ENCODE measurements around the gene TAGAP. TPM values are rescaled to one million over a fixed set of nuclear protein-coding genes. Genes with fewer than 3 reads are reported as not detected.
"Not testable (repeated sequence)": the region's sequence is repeated elsewhere in the genome, so short reads cannot be mapped to it uniquely, and the experiment has no call there.

The TAGAP gene
- polyA plus RNA-seq, 3 donors = 0.67 to 0.85 (median 0.84) TPM

DNA sequence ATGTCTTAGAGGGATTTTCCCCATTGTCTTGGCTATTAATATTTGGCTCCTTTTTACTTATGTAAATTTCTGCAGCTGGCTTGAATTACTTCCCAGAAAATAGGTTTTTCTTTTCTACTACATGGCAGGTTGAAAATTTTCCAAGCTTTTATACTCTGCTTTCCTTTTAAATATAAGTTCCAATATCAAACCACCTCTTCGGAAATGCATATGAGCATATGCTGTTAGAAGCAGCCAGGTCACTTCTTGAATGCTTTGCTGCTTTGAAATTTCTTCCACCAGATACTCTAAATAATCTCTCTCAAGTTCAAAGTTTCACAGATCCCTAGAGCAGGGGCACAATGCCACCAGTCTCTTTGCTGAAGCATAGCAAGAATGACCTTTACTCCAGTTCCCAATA, 19.6 kb downstream of the TAGAP start:
- not testable (repeated sequence) for DNase-seq (ENCODE audit: extremely low read depth in 1 of 11, low read depth in 9 of 11, low spot score in 4 of 11)

DNA sequence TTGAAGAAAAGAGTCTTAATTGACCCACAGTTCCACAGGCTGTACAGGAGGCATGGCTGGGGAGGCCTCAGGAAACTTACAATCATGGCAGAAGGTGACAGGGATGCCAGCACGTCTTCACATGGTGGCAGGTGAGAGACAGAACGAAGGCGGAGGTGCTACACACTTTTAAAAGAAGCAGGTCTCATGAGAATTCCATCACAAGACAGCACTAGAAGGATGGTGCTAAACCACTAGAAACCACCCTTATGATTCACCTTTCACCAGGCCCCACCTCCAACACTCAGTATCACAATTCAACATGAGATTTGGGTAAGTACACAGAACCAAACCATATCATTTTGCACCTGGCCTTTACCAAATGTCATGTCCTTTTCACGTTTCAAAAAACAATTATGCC, 20.9 kb downstream of the TAGAP start:
- DNase-seq (ENCODE audit: extremely low read depth in 1 of 11, low read depth in 9 of 11, low spot score in 4 of 11) = no peak

DNA sequence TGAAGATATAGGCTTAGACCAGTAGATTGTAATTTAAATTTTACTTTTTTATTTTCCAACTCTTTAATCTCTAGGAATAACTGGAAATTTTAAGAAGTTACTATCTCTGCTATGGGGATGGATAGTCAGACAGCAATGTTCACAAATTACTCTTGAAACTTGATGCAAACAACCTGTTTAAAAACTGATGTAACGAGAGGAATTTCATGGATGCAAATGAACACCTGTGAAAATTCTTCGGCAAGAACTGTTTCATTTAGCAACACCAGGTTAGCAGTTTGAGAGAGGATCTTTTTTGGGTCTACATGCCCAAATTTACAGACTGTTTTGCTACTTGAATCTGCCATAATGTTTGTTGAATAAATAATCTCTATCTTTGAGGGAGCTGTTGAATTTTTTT, 24.8 kb downstream of the TAGAP start:
- DNase-seq (ENCODE audit: extremely low read depth in 1 of 11, low read depth in 9 of 11, low spot score in 4 of 11) = no peak

DNA sequence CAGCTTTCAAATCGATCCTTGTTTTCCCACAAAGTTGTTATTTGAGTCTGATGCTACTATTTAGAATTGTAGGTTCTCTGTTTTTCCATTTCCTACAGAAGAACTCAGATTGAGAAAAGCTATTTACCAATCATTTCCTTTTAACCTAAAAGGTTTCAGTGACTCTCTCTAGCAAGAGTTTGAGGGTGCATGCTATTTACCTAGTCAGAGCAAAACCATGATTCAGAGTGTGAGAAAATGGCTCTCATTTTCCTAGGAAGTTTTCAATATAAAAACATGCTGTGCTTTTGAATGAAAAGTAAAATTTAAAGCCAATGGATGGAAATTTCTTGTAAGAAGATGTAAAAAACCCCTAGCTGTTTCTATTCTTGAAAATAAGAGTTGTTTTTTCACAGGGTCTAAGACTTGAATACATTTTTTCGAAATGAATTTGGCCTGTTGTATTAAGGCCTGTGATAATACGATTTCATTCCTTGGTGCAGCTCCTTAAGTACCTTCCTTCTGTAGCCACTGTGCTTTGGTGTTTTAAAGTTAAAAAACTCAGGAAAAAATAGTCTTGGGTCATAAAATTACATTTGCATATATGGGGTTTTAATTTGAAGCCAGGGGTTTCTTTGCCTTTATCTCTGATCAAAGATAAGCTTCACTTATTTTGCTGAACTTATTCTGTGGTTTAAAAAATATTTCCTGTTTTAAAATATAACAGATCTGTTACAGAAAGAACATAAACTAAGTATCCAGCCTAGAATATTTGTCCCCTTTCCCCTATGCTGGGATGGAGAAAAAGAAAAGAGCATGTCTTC, 26.8 kb downstream of the TAGAP start:
- DNase-seq (ENCODE audit: extremely low read depth in 1 of 11, low read depth in 9 of 11, low spot score in 4 of 11) = no peak

DNA sequence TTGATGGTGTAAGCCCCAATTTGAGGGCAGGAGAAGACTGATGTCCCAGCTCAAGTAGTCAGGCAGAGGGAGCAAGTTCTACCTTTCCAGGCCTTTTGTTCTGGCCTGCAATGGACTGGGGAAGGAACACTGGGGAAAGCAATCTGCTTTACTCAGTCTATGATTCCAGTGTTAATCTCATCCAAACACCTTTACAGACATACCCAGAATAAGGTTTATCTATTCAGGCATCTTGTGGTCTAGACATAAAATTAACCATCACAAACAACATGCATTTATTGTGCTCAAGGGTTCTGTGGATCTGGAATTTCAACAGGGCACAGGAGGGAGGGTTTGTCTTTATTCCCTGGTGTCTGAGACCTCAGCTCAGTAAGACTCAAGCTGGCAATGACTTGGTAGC, 30.4 kb downstream of the TAGAP start:
- no peak for DNase-seq (ENCODE audit: extremely low read depth in 1 of 11, low read depth in 9 of 11, low spot score in 4 of 11)

DNA sequence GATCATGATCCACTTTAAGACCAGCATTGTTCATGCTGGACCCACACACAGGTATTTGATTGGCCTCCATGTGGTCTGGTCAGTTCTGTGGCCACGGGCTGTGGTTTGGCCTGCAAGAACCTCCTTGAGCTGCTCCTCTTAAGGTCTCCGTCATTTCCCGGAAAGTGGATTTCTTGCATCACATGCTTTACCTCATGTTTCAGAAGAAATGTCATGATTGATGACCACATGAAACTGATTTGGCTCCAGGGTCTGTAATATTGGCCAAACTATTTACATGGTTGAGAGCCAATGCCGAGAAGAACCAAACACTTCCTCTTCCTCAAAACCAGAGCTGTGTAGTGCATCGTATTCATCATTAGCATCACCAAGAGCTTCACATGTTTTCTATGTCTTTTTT, 31.6 kb downstream of the TAGAP start:
- DNase-seq (ENCODE audit: extremely low read depth in 1 of 11, low read depth in 9 of 11, low spot score in 4 of 11) = no peak

DNA sequence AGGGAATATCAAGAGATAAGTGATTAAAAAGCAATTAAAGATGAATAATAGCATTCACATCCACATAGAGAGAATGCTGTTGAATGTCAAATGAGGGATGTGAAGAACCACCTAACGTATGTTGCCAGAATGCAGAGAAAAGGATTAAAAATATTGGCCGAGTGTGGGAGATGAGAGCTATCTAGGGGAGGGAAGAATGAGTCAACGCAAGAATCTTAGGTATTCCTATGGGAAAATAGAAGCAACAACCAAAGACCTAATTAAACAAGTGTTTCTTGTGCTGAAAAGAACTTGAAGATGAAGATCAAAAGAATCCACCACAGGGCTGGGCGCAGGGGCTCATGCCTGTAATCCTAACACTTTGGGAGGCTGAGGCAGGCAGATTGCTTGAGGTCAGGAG, 32.6 kb downstream of the TAGAP start:
- DNase-seq (ENCODE audit: extremely low read depth in 1 of 11, low read depth in 9 of 11, low spot score in 4 of 11) = no peak

DNA sequence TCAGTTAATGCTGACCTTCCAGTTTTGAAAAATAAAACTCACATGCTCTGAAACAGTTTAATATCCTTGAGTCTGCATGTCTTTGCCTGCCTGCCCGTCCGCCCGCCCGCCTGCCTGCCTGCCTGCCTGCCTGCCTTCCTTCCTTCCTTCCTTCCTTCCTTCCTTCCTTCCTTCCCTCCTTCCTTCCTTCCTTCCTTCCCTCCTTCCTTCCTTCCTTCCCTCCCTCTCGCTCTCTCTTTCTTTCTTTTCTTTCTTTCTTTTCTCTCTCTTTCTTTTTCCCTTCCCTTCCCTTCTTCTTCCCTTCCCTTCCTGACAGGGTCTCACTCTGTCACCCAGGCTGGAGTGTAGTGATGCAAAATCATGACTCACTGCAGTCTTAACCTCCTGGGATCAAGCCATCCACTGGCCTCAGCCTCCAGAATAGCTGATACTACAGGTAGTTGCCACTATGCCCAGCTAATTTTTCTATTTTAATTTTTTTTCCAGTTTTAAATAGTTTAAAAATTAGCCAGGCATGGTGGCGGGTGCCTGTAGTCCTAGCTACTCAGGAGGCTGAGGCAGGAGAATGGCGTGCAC, 34.7 kb downstream of the TAGAP start:
- DNase-seq (ENCODE audit: extremely low read depth in 1 of 11, low read depth in 9 of 11, low spot score in 4 of 11) = not testable (repeated sequence)

DNA sequence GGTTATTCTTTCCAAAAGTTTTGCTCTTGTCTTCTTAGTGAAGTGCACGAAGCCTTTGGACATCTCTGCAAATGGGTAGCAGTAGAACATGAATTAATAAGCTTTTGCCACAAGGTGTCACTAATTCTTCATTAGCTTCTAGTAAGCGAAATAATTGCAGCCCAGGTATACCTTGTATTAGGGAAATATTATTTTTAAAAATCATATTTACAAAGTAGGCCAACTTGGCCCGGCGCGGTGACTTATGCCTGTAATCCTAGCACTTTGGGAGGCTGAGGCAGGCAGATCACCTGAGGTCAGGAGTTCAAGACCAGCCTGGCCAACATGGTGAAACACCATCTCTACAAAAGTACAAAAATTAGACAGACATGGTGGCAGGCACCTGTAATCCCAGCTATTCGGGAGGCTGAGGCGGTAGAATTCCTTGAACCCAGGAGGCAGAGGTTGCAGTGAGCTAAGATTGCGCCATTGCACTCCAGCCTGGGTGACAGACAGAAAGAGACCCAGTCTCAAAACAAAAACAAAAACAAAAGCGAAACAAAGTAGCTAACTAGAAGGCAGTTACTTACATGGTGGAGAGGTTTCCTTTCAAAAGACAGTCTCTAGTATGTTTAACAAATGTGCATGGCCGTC, 36.0 kb downstream of the TAGAP start:
- DNase-seq (ENCODE audit: extremely low read depth in 1 of 11, low read depth in 9 of 11, low spot score in 4 of 11) = peak in 3 of 11 donors; percentile 11 to 25 (median 14)

DNA sequence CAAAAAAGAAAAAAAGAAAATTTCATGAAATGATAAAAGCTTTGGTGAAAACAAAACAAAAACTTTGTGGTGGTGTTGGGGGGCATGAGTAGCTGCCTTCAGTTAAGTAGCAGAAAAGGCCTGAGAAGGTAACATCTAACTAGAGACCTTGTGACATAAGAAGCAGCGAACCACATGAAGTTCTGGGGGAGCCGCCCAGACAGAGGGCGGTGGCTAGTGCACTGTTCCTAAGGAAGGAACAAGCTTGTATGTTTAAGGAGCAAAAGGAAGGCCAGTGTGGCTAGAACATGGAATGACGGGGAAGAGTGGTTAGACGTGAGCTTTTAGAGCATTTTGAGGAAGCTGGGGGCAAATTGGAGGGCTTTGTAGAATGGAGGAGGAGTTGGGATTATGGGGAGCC, 37.3 kb downstream of the TAGAP start:
- no peak for DNase-seq (ENCODE audit: extremely low read depth in 1 of 11, low read depth in 9 of 11, low spot score in 4 of 11)

DNA sequence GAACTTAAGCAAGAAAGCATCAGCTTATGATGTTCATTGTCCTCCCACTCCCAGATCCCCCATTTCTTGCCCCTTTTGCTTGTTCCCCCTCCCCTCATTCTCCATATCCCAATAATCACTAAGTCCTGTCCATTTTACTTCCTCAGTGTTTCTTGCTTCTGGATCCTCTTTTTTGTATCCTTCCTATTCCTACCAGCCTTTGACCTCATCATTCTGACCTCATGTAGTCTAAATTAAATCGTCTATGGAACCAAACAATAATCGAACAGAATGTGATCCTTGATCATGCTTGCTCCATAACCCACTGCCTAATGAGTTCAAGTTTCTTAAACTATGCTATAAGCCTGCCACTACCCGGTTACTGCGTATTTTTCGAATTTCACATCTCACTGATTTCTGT, 39.4 kb downstream of the TAGAP start:
- DNase-seq (ENCODE audit: extremely low read depth in 1 of 11, low read depth in 9 of 11, low spot score in 4 of 11) = no peak

DNA sequence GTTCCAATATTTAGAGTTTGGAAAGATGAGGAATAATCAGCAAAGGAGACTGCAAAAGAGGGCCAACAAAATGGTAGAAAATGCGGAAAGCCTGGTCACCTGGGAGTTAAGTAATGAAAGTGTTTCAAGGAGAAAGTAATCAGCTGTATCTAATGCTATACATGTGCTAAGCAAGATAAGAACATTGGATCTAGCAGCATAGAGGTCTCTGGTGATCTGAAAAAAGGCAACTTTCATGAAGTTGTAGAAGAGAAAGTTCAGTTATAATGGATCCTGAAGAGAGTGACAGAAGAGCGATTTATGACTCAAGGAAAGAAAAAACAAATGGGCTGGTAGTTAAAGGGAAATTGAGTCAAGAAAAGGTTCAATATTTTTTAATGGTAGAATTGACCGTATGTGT, 40.2 kb downstream of the TAGAP start:
- DNase-seq (ENCODE audit: extremely low read depth in 1 of 11, low read depth in 9 of 11, low spot score in 4 of 11) = no peak

DNA sequence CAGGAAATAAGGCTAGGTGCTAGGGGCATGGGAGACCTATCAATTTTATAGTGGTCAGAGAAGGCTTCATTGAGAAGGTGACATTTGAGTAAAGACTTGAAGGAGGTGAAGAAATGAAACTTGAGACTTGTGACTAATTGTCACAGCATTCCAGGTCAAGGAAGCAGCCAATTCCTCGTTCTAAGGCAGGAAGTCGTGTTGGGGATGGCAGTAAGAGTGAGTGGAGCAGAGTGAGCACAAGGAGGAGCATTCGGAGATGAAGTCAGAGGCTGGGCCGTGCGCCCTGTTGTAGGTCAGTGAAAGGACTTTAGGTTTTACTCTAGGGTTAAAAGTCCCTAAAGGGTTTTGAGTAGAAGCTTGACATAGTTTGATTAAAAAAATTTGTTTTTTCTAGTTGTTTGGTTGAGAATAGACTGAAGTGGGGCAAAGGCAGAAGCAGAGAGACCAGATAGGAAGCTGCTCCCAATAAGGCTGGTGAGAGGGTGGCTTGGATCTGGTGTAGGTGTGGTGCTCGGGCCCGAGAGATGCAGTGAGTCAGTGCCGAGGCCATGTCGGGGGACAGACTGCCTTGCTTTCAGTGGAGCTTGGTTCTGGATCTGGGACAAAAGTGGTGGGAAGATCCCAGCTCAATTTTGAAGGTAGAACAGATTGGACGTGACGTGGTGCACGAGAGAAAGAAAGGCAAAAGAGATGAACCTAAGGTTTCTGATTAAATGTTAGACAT, 42.2 kb downstream of the TAGAP start:
- no peak for DNase-seq (ENCODE audit: extremely low read depth in 1 of 11, low read depth in 9 of 11, low spot score in 4 of 11)

DNA sequence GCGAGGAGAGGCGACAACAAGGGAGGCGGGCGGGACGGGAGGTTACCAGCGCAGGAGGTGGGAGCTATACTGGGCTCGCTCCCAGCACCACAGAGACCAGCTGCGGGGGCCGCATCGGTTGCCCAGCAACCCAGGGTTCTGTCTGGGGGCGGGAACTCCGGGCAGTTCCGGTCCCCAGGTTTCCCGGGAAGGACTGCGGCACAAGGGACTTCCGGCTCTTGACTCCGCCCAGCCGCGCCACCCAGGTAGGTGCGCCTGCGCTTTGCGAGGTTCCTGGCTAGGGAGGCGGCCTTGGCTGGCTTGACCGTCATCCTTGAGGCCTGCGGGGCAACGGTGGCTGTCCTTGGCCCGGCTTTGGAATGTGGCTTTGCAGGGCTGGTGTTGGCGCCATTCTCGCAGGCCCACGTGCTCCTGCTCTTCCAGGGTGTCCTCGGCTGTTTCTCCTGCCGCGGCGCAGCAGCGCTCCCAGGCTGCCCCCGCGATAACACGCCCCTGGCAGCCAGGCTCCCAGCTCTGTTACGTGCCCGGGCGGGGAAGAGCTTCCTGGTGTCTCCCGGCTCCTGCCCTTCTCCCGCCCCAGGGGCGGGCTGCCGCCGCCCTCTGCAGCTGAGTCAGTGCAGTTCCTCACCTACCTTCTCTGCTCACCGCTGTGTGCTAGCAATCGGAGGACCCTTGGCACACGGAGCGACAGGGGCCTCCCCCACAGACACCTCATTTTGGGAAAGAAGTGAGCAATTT, 45.0 kb downstream of the TAGAP start, which contains the start of gene RSPH3:
RSPH3 (minus strand) TSS at position 537 of the 738 bp plus-strand sequence. CDS start 652 bp downstream, outside the sequence.
- DNase-seq (ENCODE audit: extremely low read depth in 1 of 11, low read depth in 9 of 11, low spot score in 4 of 11) = peak; percentile 85 to 95 (median 90)

DNA sequence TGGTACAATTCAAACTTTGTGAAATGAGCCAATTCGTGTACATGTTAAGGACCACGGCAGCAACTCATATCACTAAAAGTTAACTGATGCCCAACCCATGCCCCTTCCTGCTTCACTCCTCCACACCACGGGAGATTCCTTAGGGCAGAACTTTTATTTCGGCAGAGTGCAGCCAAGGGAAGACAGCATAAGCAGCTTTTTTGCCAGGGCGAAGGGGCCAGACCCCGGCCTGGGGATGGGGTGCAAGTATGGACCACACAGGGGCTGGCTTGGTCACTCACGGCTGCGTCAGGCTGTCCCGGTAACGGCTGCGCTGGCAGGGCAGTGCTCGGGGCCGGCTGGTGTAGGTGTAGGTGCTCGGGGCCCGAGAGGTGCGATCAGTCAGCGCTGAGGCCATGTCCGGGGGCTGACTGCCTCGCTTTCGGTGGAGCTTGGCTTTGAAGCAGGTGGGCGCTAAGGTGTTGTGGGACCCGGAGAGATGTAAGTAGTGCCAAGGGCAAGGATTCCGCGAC, 45.6 kb downstream of the TAGAP start:
- peak in 3 of 11 donors; percentile 10 to 22 (median 12) for DNase-seq (ENCODE audit: extremely low read depth in 1 of 11, low read depth in 9 of 11, low spot score in 4 of 11)

DNA sequence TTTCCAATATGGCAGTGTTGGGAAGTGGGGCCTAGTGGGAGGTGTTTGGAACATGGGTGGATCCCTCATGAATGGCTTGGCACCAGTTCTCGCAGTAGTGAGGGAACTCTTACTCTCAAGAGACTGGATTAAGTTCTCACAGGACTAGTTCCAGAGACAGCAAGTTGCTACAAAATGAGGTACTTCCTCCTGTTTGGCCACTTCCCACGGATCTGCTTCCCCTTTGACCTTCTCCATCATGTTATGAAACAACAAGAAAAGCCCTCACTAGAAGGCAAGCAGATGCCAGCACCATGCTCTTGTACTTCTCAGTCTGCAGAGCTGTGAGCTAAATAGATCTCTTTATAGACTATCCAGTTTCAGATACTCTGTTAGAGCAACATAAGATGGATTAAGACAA, 47.9 kb downstream of the TAGAP start:
- DNase-seq (ENCODE audit: extremely low read depth in 1 of 11, low read depth in 9 of 11, low spot score in 4 of 11) = no peak

DNA sequence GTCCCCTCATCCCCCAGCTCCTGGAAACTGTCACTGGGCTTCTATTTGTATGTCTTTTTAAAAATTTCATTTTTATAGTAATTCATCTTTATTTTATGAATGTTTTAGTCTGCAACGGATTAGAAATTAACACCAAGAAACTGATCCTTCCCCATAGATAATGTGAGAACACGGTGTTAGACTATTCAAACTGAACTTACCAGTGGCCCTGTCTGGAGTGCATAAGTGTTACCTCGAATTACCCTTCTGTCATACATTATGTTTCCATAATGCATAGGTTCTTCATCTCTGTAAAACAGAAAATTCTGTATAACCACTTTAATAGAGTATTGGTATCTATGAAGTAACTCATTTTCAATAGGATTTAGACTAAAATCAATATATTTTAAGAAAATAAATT, 51.2 kb downstream of the TAGAP start:
- DNase-seq (ENCODE audit: extremely low read depth in 1 of 11, low read depth in 9 of 11, low spot score in 4 of 11) = no peak

DNA sequence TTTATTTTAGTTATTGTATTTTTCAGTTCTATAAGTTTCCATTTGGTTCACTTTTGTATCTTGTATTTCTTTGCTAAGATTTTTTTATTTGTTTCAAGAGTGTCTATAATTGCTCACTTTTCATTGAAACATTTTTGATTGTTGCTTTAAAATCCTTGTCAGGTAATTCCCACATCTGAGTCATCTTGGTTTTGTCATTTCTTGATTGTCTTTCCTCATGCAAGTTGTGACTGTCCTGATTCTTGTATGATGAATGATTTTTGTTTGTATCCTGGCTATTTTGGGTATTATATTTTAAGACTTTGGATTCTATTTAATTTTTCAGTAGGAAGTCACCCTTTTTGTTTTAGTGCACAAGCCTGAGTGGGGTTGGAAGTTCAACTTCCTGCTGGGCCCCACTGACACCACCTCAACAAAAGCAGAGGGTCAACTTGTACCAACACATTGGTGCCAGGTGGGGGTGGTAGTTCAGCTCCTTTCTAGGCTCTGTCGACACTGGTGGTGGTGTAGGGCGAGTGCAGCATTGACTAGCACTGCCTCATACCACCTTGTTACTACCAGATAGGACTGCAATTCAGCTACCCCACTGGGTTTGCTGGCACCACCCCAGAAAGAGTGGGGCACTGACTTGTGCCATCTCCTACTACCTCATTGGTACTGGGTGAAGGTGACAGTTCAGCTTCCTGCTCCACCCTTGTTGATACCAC, 53.6 kb downstream of the TAGAP start:
- no peak for DNase-seq (ENCODE audit: extremely low read depth in 1 of 11, low read depth in 9 of 11, low spot score in 4 of 11)

Measured in renal cortex interstitium (tissue), 11 donors.